NCI-H146 treated with DMSO at 0.1 percent for 48 hours (cell line): ENCODE data around the gene FGFBP3.
A peak's percentile ranks its signal among the peaks of the same experiment; 100 is the strongest.

Source experiments
- DNase-seq: peaks from one replicate; lab custom pipeline; 2025; ENCODE audit not compliant: unreplicated experiment; lab: John Stamatoyannopoulos, UW

The FGFBP3 gene, protein sequence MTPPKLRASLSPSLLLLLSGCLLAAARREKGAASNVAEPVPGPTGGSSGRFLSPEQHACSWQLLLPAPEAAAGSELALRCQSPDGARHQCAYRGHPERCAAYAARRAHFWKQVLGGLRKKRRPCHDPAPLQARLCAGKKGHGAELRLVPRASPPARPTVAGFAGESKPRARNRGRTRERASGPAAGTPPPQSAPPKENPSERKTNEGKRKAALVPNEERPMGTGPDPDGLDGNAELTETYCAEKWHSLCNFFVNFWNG

GRCh38 chr10:91909117-91909677, at the start of gene FGFBP3:
Gene FGFBP3 (minus strand): TSS chr10:91909486. CDS start chr10:91908969, 517 bp downstream.
- peak; percentile 82 for DNase-seq

DNA sequence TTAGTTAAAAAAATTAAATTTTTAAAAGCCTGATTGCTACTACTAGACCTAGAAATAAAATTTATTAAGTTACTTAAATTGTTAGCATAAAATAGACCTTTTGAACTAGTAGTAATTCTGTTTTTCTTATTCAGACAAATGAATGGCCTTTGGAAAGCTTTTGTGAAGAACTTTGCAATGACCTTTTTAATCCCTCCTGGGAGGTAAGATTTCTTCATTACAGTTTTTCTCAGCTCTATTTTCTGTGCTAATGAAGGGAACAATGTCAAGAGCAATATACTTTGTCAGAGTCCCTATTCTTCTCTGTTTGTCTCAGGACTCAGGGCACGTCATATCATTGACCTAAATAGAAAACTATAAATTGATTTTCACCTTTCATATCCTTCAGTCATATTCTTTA, 47.8 kb upstream of the FGFBP3 start:
- no peak for DNase-seq

DNA sequence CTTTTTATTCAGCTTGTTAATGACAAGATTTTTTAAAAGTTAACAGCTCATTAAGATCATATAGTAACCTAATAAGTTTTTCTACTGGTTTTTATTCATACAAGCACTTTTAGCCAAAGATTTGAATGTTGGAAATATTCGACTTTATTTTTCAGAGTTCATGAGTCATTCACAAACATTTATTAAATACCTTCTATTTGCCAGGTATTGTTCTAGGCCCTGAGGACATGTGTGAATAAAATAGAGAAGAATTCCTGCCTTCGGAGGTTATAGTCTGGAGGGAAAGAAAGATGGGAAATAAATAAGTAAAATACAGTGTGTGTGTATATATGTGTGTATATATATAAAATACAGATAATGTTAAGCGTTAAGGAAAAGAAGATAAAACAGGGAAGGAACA, 45.8 kb upstream of the FGFBP3 start:
- DNase-seq = no peak

GRCh38 chr10:91953600-91954160, 44.4 kb upstream of the FGFBP3 start:
- no peak for DNase-seq

GRCh38 chr10:91944880-91945630, 35.8 kb upstream of the FGFBP3 start:
- DNase-seq = no peak

GRCh38 chr10:91941426-91941825, 32.1 kb upstream of the FGFBP3 start:
- DNase-seq = no peak

- no peak for DNase-seq
These were observed 30.4 kb upstream of the FGFBP3 start for GRCh38 chr10:91939653-91940052.

- DNase-seq = no peak
These were observed 26.6 kb upstream of the FGFBP3 start for GRCh38 chr10:91935886-91936285.

GRCh38 chr10:91932737-91933136, 23.5 kb upstream of the FGFBP3 start:
- DNase-seq = no peak

DNA sequence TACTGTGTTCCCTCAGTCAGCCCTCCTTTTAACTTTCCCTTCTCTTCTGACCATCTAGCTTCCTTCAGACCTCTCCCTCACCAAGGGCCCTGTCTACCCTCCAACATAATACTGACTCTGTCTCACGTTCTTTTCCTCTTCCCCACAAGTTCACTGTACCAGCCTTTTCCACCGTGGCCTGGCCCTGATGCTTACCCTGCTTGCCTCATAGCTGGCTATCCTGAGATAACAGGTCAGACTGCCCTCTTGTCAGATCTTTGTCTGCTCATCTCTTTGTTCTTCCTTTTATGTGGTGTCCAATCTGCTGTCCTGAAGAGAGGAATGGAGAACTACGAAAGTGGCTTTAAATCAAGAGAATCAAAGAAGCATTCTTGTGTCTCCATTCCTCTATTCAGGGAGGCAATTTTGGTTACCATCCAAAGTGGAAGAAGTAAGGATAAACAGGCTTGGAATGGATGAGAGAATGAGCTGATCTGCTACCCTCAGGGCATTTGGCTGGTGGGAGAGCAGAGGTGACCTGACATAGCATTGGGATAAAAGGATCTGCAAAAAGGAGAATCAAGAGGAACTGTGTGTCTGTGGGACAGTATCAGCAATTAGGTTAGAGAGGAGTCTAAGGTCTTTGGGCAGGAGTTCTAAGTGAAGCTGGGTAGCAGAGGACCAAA, 22.4 kb upstream of the FGFBP3 start:
- DNase-seq = no peak

DNA sequence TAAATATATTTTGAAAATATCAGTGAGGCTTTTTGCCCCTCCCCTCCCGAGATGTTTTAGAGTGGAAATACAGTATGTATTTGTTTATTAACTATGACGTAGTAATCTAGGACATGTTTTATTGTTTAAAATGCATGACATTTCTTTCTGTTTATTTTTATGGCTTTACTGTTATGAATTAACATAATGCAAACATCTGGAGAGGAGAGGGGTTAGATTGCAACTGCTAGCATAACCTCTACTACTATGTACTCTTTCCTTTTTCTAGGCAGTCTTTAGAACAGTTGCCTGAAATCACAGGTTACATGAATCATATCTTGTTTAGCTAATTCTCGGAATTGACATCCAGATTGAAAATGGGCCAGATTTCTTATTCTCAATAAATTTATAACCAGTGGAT, 21.7 kb upstream of the FGFBP3 start:
- DNase-seq = no peak

GRCh38 chr10:91925022-91925320, 15.7 kb upstream of the FGFBP3 start:
- no peak for DNase-seq

DNA sequence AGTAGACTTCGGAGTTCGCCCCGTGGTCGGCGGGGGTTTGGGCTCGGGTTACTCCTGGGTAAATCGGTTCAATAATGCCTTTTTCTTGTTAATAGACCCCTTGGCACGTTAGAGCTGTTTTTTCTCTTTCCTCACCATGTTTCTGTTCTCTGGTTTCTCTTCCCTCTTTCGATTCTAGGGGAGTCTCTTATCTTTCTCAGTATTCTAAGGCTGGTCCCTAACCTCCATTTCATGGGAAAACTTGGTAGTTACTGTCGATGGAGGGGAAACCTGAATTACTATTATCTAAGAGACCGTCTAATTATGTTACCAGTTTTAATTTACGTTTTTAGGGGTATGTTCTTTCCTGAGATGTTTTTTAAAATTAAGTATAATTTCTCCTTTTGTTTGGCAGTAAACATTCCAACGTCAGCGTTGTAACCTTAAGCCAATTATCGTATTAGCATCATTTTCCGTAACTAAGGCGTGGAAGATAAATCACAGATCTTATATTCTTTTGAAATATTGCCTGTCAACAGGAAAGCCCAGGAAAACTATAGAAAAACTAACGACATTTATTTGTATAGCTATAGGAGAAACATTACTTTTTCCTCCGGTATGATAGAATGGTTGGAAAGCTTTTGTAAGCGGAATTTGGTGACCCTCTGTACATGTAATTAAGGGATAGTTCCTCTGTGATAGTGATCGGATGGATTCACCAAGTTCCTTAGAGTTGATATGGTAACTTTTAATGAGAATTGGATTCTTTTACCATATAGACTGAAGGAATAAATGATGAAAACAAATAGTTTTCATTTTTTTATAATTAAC, 15.1 kb upstream of the FGFBP3 start:
- peak; percentile 30 for DNase-seq

GRCh38 chr10:91923371-91924211, 14.3 kb upstream of the FGFBP3 start, which contains the start of gene BTAF1:
Gene BTAF1 (plus strand): TSS chr10:91923770. CDS start chr10:91924077, 307 bp downstream.
- peak; percentile 87 for DNase-seq

GRCh38 chr10:91919651-91920050, 10.4 kb upstream of the FGFBP3 start:
- DNase-seq = no peak

DNA sequence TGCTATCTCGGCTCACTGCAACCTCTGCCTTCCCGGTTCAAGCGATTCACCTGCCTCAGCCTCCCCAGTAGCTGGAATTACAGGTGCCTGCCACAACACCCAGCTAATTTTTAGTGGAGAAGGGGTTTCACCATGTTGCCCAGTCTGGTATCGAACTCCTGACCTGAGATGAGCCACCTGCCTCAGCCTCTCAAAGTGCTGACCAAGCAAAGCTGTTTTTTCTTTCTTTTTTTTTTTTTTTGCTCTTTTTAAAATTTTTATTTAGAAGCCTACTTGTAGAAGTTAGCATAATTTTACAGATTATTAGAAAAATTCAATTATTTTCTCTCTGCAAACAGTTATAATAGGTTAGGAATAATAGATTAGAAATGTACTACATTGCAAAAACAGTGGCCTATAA, 1.2 kb upstream of the FGFBP3 start:
- no peak for DNase-seq

- DNase-seq = peak; percentile 67
These were observed 759 bp downstream of the FGFBP3 start for GRCh38 chr10:91908337-91909116.

DNA sequence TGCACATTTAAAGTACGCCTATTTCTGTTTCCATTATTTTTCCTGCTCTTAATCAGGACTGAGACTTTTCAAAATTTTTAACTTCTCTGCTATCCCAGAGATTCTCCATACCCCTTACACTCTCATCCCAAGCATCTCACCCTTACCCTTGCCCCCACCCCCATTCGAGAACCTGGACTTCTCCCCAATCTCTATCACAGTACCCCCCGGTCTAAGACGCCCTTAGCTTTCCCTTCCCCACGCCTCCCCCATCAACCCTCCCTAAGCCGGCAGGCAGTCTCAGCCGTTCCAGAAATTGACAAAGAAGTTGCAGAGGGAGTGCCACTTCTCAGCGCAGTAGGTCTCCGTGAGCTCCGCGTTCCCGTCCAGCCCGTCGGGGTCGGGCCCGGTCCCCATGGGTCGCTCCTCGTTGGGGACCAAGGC, 1.4 kb downstream of the FGFBP3 start:
- peak; percentile 10 for DNase-seq

DNA sequence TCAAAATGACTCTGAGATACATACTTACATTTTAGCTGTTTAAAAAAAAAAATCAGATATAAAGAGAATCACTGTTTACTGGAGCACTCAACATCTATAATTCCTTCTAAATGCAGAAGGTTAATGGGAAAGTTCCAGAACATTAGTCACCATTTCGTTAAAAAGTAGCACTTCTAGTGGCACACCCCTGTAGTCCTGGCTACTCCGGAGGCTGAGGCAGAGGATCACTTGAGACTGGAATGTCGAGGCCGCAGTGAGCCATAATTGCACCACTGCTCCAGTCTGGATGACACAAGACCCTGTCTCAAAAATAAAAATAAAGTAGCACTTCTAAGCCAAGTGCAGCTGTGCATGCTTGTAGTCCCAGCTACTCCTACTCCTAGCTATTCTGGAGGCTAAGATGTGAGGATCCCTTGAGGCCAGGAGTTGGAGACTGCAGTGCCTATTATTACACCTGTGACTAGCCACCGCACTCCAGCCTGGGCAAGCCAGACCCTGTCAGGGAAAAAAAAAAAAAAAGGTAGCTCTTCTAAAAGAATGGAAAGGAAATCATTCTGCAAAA, 2.2 kb downstream of the FGFBP3 start:
- no peak for DNase-seq
